ENCODE measurements around the gene ANKRD13C.

- TF ChIP-seq TAF1 (IDR thresholded peaks at IDR 0.05; ENCODE audit: low read depth, low read length) = no peak
- no peak for TF ChIP-seq POLR2AphosphoS5 (IDR thresholded peaks at IDR 0.05; ENCODE audit: low read depth, low read length)
- no peak for TF ChIP-seq POLR2A (IDR thresholded peaks at IDR 0.05; ENCODE audit: low read depth, low read length)
- no peak for TF ChIP-seq POU2F2 (IDR thresholded peaks at IDR 0.05; ENCODE audit: low read depth, low read length)
- no peak for TF ChIP-seq SPI1 (IDR thresholded peaks at IDR 0.05; ENCODE audit: low read depth, low read length)
Observed at GRCh38 chr1:70358921-70359564, 4.5 kb upstream of the ANKRD13C start.
